HepG2 (cell line): ENCODE results near the gene HEXIM1. TPM values are rescaled to one million over a fixed set of nuclear protein-coding genes. Genes with fewer than 3 reads are reported as not detected.

ENCODE experiments used
- HOXA9 ChIP-seq: sonication (generic); formaldehyde crosslinking; IDR thresholded peaks from 2 replicates; pipeline ENCODE4 v1.8.1; 2022; ENCODE audit warnings: missing genetic modification reagents, mild to moderate bottlenecking, moderate library complexity, borderline replicate concordance
- IRF2 ChIP-seq: IDR thresholded peaks from 2 replicates; pipeline ENCODE4 v1.6.1; 2018; ENCODE audit warnings: missing genetic modification reagents, missing compliant biosample characterization
- NFATC3 ChIP-seq: sonication (generic); formaldehyde crosslinking; IDR thresholded peaks from 2 replicates; pipeline ENCODE4 v1.5.1; 2020; ENCODE audit warnings: mild to moderate bottlenecking, missing genetic modification reagents
- PCBP1 ChIP-seq: fragments of 200-400 bp; formaldehyde crosslinking; IDR thresholded peaks from 2 replicates; pipeline ENCODE4 v1.6.1; 2017; ENCODE audit warnings: mild to moderate bottlenecking, low read depth, low read length, borderline replicate concordance
- POGZ ChIP-seq: sonication (generic); formaldehyde crosslinking; IDR thresholded peaks from 2 replicates; pipeline ENCODE4 v1.4.0; 2020; ENCODE audit warnings: mild to moderate bottlenecking, missing genetic modification reagents
- SPEN ChIP-seq: sonication (generic); formaldehyde crosslinking; IDR thresholded peaks from 2 replicates; pipeline ENCODE4 v1.5.1; 2020; ENCODE audit warnings: low read depth, mild to moderate bottlenecking, missing genetic modification reagents
- SSRP1 ChIP-seq: IDR thresholded peaks from 2 replicates; pipeline ENCODE4 v1.6.1; 2016; ENCODE audit warnings: control low read depth
- ZBTB1 ChIP-seq: sonication (generic); formaldehyde crosslinking; IDR thresholded peaks from 2 replicates; pipeline ENCODE4 v1.4.0; 2020; ENCODE audit warnings: missing genetic modification reagents, borderline replicate concordance
- ZNF296 ChIP-seq: sonication (generic); formaldehyde crosslinking; conservative IDR thresholded peaks from 2 replicates; pipeline ENCODE4 v1.5.0; 2020; ENCODE audit warnings: mild to moderate bottlenecking, missing genetic modification reagents
- ZNF549 ChIP-seq: sonication (generic); formaldehyde crosslinking; IDR thresholded peaks from 2 replicates; pipeline ENCODE4 v1.5.0; 2020; ENCODE audit warnings: missing genetic modification reagents
- ZNF660 ChIP-seq: sonication (generic); formaldehyde crosslinking; IDR thresholded peaks from 2 replicates; pipeline ENCODE4 v1.5.1; 2020; ENCODE audit warnings: mild to moderate bottlenecking, low read depth, missing genetic modification reagents, borderline replicate concordance
- ZNF775 ChIP-seq: sonication (generic); formaldehyde crosslinking; IDR thresholded peaks from 2 replicates; pipeline ENCODE4 v1.4.0; 2020; ENCODE audit warnings: missing genetic modification reagents, mild to moderate bottlenecking, moderate library complexity, borderline replicate concordance
- polyA plus RNA-seq, 8 experiments: library from polyadenylated mRNA; depleted of rRNA in 3 of 8; stranded (reverse) in 7 of 8; unstranded in 1 of 8; fragments of >200 nt; fragmentation: Illumina TruSeq in 4 of 8; extraction: Trizol in 4 of 8; gene quantifications; 2 replicates each; pipeline versions ENCODE4 v1.2.1 to v1.2.3, GENCODE V29; 2011 to 2016; ENCODE audit warnings: low read depth in 4 of 8, missing spikeins in 1 of 8, mixed read lengths in 1 of 8; ENCODE audit not compliant: insufficient read depth in 1 of 8
- total RNA-seq, 5 experiments: library from RNA; depleted of rRNA; stranded (reverse); fragments of >200 nt; fragmentation: Illumina TruSeq; extraction: Trizol; gene quantifications; 2 replicates each; pipeline ENCODE4 v1.2.3, GENCODE V29; 2016; ENCODE audit warnings: low read depth in 1 of 5
- TF ChIP-seq, protein P1 (sequence below): sonication (generic); formaldehyde crosslinking; IDR thresholded peaks from 2 replicates; pipeline ENCODE4 v1.5.0; 2020; ENCODE audit warnings: mild to moderate bottlenecking, missing genetic modification reagents
- TF ChIP-seq, protein P2 (sequence below): fragments of 450-650 bp; IDR thresholded peaks from 2 replicates; pipeline ENCODE4 v1.6.1; 2017; ENCODE audit warnings: mild to moderate bottlenecking
- TF ChIP-seq, protein P3 (sequence below): sonication (generic); formaldehyde crosslinking; IDR thresholded peaks from 2 replicates; pipeline ENCODE4 v1.4.0; 2020; ENCODE audit warnings: missing genetic modification reagents
- TF ChIP-seq, protein P4 (sequence below): sonication (generic); formaldehyde crosslinking; IDR thresholded peaks from 2 replicates; pipeline ENCODE4 v1.8.0; 2023; ENCODE audit warnings: mild to moderate bottlenecking, missing genetic modification reagents
- TF ChIP-seq, protein P5 (sequence below): sonication (generic); formaldehyde crosslinking; IDR thresholded peaks from 2 replicates; pipeline ENCODE4 v1.8.0; 2022; ENCODE audit warnings: mild to moderate bottlenecking, missing genetic modification reagents
- TF ChIP-seq, protein P6 (sequence below): sonication (generic); formaldehyde crosslinking; IDR thresholded peaks from 2 replicates; pipeline ENCODE4 v1.4.0; 2020; ENCODE audit warnings: missing genetic modification reagents

Gene HEXIM1
- total and polyA plus RNA-seq, 2 of the 13 experiments (the other 11 are each of a cell fraction or from before 2014, with no cell fraction given) = 10.5 to 16.6 TPM

DNA sequence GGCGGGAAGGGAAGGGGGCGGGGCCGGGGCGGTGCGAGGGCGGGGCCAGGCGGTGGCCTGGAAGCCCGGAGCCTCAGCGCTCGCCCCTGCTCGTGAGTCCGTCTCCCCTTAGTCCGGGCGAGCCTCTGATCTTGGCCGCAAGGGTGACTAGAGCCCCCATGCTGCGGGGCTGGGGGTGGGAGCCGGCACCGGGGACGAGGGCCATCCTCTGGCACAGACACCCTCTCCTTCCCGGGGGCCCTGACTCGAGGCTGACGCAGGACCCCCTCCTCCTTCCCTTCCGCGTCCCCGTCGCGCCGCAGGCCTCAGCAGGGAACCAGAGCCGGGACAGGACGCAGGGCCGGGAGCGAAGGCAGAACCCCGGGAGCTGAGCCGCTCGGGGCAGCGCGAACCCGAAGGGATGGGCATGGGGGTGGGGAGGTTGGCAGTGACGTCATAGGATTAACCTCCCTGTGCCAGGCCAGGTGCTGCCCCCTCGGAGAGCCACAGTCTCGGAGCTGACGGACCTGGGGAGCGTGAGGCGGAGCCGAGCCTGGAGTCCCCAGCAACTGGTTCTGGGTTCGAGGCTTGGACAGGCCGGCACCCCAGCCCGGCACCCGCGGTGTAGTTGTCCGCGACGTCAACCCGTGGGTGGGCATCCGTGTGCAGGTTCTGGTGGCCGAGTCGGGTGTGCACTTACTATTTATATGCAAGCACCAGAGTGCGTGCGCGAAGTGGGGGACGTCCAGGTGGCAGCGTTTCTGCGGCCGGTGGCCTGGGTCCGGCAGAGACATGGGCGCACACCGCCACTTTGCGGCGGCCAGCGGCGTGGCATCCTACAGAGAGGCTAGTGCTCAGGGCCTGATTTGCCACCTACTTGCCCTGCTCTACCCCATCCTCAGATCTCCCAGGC, 15.5 kb upstream of the HEXIM1 start (continued):
- TF ChIP-seq NFATC3 (CRISPR knock-in tag) (no peak; the same call in 1 of the 2 replicates), IRF2 (peak; percentile 50; the same call in 1 of the 2 replicates), PCBP1 (peak; percentile 45; the same call in 1 of the 2 replicates), ZBTB1 (no peak), SPEN (CRISPR knock-in tag) (peak; percentile 26; the same call in 1 of the 2 replicates), SSRP1 (CRISPR knock-in tag) (no peak), ZNF549 (no peak), POGZ (CRISPR knock-in tag) (peak; percentile 41; the same call in 1 of the 2 replicates), ZNF296 (CRISPR knock-in tag) (no peak), ZNF660 (CRISPR knock-in tag) (no peak; the same call in 1 of the 2 replicates), ZNF775 (CRISPR knock-in tag) (no peak), HOXA9 (CRISPR knock-in tag) (0 out of 2 replicates have a peak, but pooled peaks have one; percentile 67)
- TF ChIP-seq, protein P1, sequence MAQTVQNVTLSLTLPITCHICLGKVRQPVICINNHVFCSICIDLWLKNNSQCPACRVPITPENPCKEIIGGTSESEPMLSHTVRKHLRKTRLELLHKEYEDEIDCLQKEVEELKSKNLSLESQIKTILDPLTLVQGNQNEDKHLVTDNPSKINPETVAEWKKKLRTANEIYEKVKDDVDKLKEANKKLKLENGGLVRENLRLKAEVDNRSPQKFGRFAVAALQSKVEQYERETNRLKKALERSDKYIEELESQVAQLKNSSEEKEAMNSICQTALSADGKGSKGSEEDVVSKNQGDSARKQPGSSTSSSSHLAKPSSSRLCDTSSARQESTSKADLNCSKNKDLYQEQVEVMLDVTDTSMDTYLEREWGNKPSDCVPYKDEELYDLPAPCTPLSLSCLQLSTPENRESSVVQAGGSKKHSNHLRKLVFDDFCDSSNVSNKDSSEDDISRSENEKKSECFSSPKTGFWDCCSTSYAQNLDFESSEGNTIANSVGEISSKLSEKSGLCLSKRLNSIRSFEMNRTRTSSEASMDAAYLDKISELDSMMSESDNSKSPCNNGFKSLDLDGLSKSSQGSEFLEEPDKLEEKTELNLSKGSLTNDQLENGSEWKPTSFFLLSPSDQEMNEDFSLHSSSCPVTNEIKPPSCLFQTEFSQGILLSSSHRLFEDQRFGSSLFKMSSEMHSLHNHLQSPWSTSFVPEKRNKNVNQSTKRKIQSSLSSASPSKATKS (CRISPR knock-in tag) = no peak
- TF ChIP-seq, protein P2, sequence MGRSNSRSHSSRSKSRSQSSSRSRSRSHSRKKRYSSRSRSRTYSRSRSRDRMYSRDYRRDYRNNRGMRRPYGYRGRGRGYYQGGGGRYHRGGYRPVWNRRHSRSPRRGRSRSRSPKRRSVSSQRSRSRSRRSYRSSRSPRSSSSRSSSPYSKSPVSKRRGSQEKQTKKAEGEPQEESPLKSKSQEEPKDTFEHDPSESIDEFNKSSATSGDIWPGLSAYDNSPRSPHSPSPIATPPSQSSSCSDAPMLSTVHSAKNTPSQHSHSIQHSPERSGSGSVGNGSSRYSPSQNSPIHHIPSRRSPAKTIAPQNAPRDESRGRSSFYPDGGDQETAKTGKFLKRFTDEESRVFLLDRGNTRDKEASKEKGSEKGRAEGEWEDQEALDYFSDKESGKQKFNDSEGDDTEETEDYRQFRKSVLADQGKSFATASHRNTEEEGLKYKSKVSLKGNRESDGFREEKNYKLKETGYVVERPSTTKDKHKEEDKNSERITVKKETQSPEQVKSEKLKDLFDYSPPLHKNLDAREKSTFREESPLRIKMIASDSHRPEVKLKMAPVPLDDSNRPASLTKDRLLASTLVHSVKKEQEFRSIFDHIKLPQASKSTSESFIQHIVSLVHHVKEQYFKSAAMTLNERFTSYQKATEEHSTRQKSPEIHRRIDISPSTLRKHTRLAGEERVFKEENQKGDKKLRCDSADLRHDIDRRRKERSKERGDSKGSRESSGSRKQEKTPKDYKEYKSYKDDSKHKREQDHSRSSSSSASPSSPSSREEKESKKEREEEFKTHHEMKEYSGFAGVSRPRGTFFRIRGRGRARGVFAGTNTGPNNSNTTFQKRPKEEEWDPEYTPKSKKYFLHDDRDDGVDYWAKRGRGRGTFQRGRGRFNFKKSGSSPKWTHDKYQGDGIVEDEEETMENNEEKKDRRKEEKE = no peak
- TF ChIP-seq, protein P3, sequence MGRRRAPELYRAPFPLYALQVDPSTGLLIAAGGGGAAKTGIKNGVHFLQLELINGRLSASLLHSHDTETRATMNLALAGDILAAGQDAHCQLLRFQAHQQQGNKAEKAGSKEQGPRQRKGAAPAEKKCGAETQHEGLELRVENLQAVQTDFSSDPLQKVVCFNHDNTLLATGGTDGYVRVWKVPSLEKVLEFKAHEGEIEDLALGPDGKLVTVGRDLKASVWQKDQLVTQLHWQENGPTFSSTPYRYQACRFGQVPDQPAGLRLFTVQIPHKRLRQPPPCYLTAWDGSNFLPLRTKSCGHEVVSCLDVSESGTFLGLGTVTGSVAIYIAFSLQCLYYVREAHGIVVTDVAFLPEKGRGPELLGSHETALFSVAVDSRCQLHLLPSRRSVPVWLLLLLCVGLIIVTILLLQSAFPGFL (CRISPR knock-in tag) = 0 out of 2 replicates have a peak, but pooled peaks have one; percentile 71
- TF ChIP-seq, protein P4, sequence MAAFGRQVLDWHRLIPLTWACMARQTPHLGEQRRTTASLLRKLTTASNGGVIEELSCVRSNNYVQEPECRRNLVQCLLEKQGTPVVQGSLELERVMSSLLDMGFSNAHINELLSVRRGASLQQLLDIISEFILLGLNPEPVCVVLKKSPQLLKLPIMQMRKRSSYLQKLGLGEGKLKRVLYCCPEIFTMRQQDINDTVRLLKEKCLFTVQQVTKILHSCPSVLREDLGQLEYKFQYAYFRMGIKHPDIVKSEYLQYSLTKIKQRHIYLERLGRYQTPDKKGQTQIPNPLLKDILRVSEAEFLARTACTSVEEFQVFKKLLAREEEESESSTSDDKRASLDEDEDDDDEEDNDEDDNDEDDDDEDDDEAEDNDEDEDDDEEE (CRISPR knock-in tag) = no peak
- TF ChIP-seq, protein P5, sequence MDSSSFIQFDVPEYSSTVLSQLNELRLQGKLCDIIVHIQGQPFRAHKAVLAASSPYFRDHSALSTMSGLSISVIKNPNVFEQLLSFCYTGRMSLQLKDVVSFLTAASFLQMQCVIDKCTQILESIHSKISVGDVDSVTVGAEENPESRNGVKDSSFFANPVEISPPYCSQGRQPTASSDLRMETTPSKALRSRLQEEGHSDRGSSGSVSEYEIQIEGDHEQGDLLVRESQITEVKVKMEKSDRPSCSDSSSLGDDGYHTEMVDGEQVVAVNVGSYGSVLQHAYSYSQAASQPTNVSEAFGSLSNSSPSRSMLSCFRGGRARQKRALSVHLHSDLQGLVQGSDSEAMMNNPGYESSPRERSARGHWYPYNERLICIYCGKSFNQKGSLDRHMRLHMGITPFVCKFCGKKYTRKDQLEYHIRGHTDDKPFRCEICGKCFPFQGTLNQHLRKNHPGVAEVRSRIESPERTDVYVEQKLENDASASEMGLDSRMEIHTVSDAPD (CRISPR knock-in tag) = no peak
- TF ChIP-seq, protein P6, sequence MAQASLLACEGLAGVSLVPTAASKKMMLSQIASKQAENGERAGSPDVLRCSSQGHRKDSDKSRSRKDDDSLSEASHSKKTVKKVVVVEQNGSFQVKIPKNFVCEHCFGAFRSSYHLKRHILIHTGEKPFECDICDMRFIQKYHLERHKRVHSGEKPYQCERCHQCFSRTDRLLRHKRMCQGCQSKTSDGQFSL (CRISPR knock-in tag) = 0 out of 2 replicates have a peak, but pooled peaks have one; percentile 23
